Measurements from ENCODE around the gene PTGR3. TPM values are rescaled to one million over a fixed set of nuclear protein-coding genes. Genes with fewer than 3 reads are reported as not detected.

PTGR3 gene
- total RNA-seq, 1 experiment from 2014 or later: 1.6 TPM

GRCh38 chr18:75207310-75208154, 1.4 kb downstream of the PTGR3 start:
- peaks cover 82% of the 10 kb centered on the region for H3K27me3 Mint-ChIP-seq (ENCODE audit: low read depth)
- Histone ChIP-seq H2BK120ac (ENCODE audit: low read depth, low read length, poor library complexity, severe bottlenecking) (no peak overlapping the region), H3K79me2 (ENCODE audit: insufficient read depth, low read length) (no peaks in the 10 kb centered on the region), H3K56ac (ENCODE audit: insufficient read length, low read depth, low read length) (no peak overlapping the region), H2BK20ac (ENCODE audit: low read depth, low read length, poor library complexity, severe bottlenecking) (no peak overlapping the region), H3K4me1 (ENCODE audit: insufficient read depth, low read length) (no peaks in the 10 kb centered on the region; the same call in 1 of the 2 replicates), H3K27me3 (ENCODE audit: insufficient read depth, low read length) (peaks cover 69% of the 10 kb centered on the region), H4K91ac (ENCODE audit: insufficient read length, low read depth, low read length) (no peak overlapping the region), H4K5ac (ENCODE audit: insufficient read length, low read depth, low read length) (no peak overlapping the region), H3K18ac (ENCODE audit: insufficient read length, low read depth, low read length) (no peak overlapping the region), H3K27ac (ENCODE audit: insufficient read length, low read depth, low read length) (no peak overlapping the region), H3K4me2 (ENCODE audit: insufficient read depth, insufficient read length, low read length) (peak overlapping the region; percentile 83), H3K9me3 (ENCODE audit: control insufficient read depth, low read depth, low read length) (no peaks in the 10 kb centered on the region), H3K14ac (ENCODE audit: insufficient read depth, low read length) (no peak overlapping the region), H2BK12ac (ENCODE audit: insufficient read length, low read depth, low read length) (no peak overlapping the region), H3K4ac (ENCODE audit: low read depth, low read length) (no peak overlapping the region), H3K23ac (ENCODE audit: insufficient read length, low read depth, low read length) (no peak overlapping the region), H3K9ac (ENCODE audit: extremely low read depth, insufficient read length, low read length) (no peak overlapping the region), H4K8ac (replicated peaks; ENCODE audit: insufficient read length, low read depth, low read length) (no peak overlapping the region), H2BK5ac (ENCODE audit: insufficient read length, low read length) (no peak overlapping the region), H2AFZ (ENCODE audit: low read length) (no peak overlapping the region), H3K79me1 (ENCODE audit: insufficient read depth, low read depth, low read length, poor library complexity, severe bottlenecking) (no peaks in the 10 kb centered on the region), H2BK15ac (ENCODE audit: low read depth, low read length) (no peak overlapping the region), H2AK5ac (ENCODE audit: insufficient read length, low read length) (no peak overlapping the region), H3K23me2 (ENCODE audit: insufficient read length, low read depth, low read length, poor library complexity, severe bottlenecking) (peaks cover 36% of the 10 kb centered on the region), H4K20me1 (ENCODE audit: control insufficient read depth, insufficient read depth, insufficient read length) (no peaks in the 10 kb centered on the region), H3T11ph (ENCODE audit: low read length) (no peak overlapping the region)
- no CpG with 5 or more reads among the region's 26 CpGs for WGBS (ENCODE audit: extremely low coverage, insufficient read length, low lambda C conversion rate)
- no peak for TF ChIP-seq CTCF (conservative IDR thresholded peaks at IDR 0.05)
- no peak overlapping the region for H3K27ac Mint-ChIP-seq
- peaks cover 0 to 7% of the 10 kb centered on the region in 2 experiments; a peak in 1 of 5 replicates for H3K9me3 Mint-ChIP-seq
- peak overlapping the region; percentile 64 to 89 for H3K4me3 Mint-ChIP-seq
- peaks cover 0 to 2% (median 0%) of the 10 kb centered on the region in 3 experiments; a peak in 2 of 7 replicates for H3K36me3 Mint-ChIP-seq (ENCODE audit: insufficient read depth in 1 of 3, low read depth in 3 of 3)
- H3K4me1 Mint-ChIP-seq: peaks cover 47 to 54% of the 10 kb centered on the region in 2 experiments
- DNase-seq: no peak
